ENCODE results near the gene GAL3ST2. TPM values are rescaled to one million over a fixed set of nuclear protein-coding genes. Genes with fewer than 3 reads are reported as not detected.
A peak's percentile ranks its signal among the peaks of the same experiment; 100 is the strongest.

Gene GAL3ST2
- total and polyA plus RNA-seq, 4 donors, result 0.40 TPM; not detected in 3

GRCh38 chr2:241808051-241808720, 31.6 kb downstream of the GAL3ST2 start:
- Histone ChIP-seq H3K4me3 (no peak overlapping the region), H3K27ac (ENCODE audit: low read depth in 1 of 2, low read length in 1 of 2) (no peak overlapping the region), H3K36me3 (ENCODE audit: control insufficient read depth in 4 of 4, insufficient read depth in 4 of 4, low read length in 4 of 4) (no peaks in the 10 kb centered on the region), H3K9ac (ENCODE audit: insufficient read depth in 1 of 2, low read length in 2 of 2) (no peak overlapping the region), H3K4me1 (ENCODE audit: control insufficient read depth in 5 of 5, insufficient read depth in 5 of 5, low read length in 5 of 5) (peaks cover 0 to 18% (median 7%) of the 10 kb centered on the region in 5 donors), H3K9me3 (ENCODE audit: control insufficient read depth in 4 of 4, insufficient read depth in 3 of 4, low read length in 3 of 4) (no peaks in the 10 kb centered on the region), H3K27me3 (ENCODE audit: control insufficient read depth in 3 of 3, insufficient read depth in 3 of 3, low read length in 2 of 3) (peaks cover 2 to 8% (median 3%) of the 10 kb centered on the region in 3 donors)
- 72 to 74% methylated on average over 16 to 17 of the region's 17 CpGs for WGBS, 2 donors
- DNase-seq, result peak in 1 of 3 donors; percentile 11
- TF ChIP-seq, protein P1, sequence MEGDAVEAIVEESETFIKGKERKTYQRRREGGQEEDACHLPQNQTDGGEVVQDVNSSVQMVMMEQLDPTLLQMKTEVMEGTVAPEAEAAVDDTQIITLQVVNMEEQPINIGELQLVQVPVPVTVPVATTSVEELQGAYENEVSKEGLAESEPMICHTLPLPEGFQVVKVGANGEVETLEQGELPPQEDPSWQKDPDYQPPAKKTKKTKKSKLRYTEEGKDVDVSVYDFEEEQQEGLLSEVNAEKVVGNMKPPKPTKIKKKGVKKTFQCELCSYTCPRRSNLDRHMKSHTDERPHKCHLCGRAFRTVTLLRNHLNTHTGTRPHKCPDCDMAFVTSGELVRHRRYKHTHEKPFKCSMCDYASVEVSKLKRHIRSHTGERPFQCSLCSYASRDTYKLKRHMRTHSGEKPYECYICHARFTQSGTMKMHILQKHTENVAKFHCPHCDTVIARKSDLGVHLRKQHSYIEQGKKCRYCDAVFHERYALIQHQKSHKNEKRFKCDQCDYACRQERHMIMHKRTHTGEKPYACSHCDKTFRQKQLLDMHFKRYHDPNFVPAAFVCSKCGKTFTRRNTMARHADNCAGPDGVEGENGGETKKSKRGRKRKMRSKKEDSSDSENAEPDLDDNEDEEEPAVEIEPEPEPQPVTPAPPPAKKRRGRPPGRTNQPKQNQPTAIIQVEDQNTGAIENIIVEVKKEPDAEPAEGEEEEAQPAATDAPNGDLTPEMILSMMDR (IDR thresholded peaks at IDR 0.05; ENCODE audit: control extremely low read depth, extremely low read depth), result no peak
- no peak for ATAC-seq (ENCODE audit: insufficient read depth, low FRiP score)

DNA sequence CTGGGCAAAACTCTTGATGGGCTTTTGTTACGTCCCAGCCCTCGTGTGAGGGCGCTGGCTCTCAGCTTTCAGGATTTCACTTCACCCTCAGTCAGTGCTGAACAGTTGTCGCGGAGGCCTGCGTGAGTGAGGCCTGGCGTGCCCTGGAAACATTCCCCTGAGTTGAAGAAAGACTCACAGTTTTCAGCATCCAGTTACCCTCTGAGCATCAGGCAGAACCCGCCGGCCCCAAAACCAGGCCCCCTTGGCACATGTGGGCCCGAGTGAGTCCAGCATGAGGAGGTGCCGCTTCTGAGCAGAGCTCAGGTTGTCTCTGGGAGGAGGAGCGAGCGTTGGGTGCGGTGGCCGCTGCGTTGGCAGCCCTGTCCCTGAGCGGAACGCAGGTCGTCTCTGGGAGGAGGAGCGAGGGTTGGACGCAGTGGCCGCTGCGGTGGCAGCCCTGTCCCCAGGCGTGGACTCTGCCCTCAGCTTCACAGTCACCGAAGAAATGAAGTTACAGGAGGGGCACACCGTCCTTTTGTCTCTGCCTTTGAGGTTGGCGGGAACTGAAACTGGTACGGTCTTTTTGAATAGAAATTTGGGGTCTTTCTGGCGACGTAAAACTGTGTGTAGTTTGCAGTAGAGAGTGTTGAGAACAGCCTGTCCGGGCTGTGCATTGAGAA, 32.2 kb downstream of the GAL3ST2 start, which contains the start of gene NEU4:
Gene NEU4, plus strand, starts transcription at position 473 of the 662 bp plus-strand sequence. CDS start 5,292 bp downstream, outside the sequence.
- peak in 2 of 3 donors; percentile 18 to 19 for DNase-seq
- ATAC-seq (ENCODE audit: insufficient read depth, low FRiP score), result no peak
- 86 to 90% methylated on average over 31 of the region's 31 CpGs for WGBS, 2 donors

DNA sequence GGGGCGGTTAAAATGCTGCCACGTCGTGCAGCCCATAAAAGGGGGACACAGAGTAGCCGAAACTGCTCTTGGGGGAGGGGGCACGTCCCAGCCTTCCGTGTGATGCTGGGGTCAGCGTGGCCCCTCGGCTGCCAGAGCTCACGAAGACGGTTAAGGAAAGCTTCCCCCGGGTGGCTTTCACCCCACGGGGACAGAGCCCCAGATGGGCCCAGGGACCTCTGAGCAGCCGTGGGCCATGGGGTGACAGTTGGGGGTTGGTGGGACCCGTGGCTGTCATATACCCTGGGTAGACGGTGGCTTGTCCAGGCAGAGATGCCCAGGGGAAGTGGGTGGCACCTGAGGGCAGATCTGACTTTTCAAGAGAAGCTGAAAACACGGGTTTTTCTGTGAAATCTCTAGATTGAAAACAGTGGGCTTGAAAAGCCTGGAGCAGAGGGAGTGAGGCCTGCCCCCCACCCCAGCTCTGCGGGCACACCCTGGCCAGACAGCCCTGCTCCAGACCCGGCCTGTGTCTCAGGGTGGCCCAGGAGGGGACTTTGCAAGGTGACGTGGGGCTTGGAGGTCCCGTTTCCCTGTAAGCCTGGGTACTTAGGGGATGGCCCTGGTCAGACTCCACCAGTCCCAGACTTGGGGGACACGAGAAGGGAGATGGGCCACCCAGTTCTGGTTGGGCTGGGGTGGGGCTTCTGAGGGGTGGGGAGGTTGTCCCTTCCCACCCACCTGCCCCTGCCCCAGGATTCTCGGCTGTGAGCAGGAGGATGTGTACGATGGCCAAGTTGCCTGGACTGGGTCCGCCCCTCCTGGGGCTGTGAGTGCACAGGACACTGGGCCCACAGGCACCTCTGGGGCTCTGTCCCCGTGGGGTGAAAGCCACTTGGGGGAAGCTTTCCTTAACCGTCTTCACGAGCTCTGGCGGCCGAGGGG, 33.0 kb downstream of the GAL3ST2 start:
- no peaks in the 10 kb centered on the region for H3K27me3 ChIP-seq (ENCODE audit: control insufficient read depth in 3 of 3, insufficient read depth in 3 of 3, low read length in 2 of 3)
- no peak overlapping the region for H3K9ac ChIP-seq (ENCODE audit: insufficient read depth in 1 of 2, low read length in 2 of 2)
- no peaks in the 10 kb centered on the region for H3K9me3 ChIP-seq (ENCODE audit: control insufficient read depth in 4 of 4, insufficient read depth in 3 of 4, low read length in 3 of 4)
- peak in 1 of 3 donors; percentile 11 for DNase-seq
- H3K4me1 ChIP-seq (ENCODE audit: control insufficient read depth in 5 of 5, insufficient read depth in 5 of 5, low read length in 5 of 5), result peaks cover 0 to 3% (median 3%) of the 10 kb centered on the region in 5 donors
- ATAC-seq (ENCODE audit: insufficient read depth, low FRiP score), result no peak
- 80 to 83% methylated on average over 29 of the region's 29 CpGs for WGBS, 2 donors
- H3K36me3 ChIP-seq (ENCODE audit: control insufficient read depth in 4 of 4, insufficient read depth in 4 of 4, low read length in 4 of 4), result no peaks in the 10 kb centered on the region
- H3K4me3 ChIP-seq, result no peak overlapping the region
- TF ChIP-seq, protein P1 (IDR thresholded peaks at IDR 0.05; ENCODE audit: control extremely low read depth, extremely low read depth), result no peak
- no peak overlapping the region for H3K27ac ChIP-seq (ENCODE audit: low read depth in 1 of 2, low read length in 1 of 2)

More for the DNA sequence above, 32.2 kb downstream of the GAL3ST2 start, which contains the start of gene NEU4:
- H3K9me3 ChIP-seq (ENCODE audit: control insufficient read depth in 4 of 4, insufficient read depth in 3 of 4, low read length in 3 of 4), result no peaks in the 10 kb centered on the region
- no peak within 1 kb of the TSS for H3K9ac ChIP-seq (ENCODE audit: insufficient read depth in 1 of 2, low read length in 2 of 2)
- no peak within 1 kb of the TSS for H3K27ac ChIP-seq (ENCODE audit: low read depth in 1 of 2, low read length in 1 of 2)
- H3K27me3 ChIP-seq (ENCODE audit: control insufficient read depth in 3 of 3, insufficient read depth in 3 of 3, low read length in 2 of 3), result peaks cover 0 to 5% (median 0%) of the 10 kb centered on the region in 3 donors
- H3K4me1 ChIP-seq (ENCODE audit: control insufficient read depth in 5 of 5, insufficient read depth in 5 of 5, low read length in 5 of 5), result peaks cover 0 to 11% (median 3%) of the 10 kb centered on the region in 5 donors
- TF ChIP-seq, protein P1 (IDR thresholded peaks at IDR 0.05; ENCODE audit: control extremely low read depth, extremely low read depth), result no peak
- no peaks in the 10 kb centered on the region for H3K36me3 ChIP-seq (ENCODE audit: control insufficient read depth in 4 of 4, insufficient read depth in 4 of 4, low read length in 4 of 4)
- H3K4me3 ChIP-seq, result no peak within 1 kb of the TSS
